NCI-H345 treated with DMSO at 0.1 percent for 48 hours (cell line): ENCODE measurements around the gene FBLIM1.

Source experiments
- DNase-seq: peaks from one replicate; lab custom pipeline; 2025; ENCODE audit not compliant: unreplicated experiment; lab: John Stamatoyannopoulos, UW

FBLIM1 gene

DNA sequence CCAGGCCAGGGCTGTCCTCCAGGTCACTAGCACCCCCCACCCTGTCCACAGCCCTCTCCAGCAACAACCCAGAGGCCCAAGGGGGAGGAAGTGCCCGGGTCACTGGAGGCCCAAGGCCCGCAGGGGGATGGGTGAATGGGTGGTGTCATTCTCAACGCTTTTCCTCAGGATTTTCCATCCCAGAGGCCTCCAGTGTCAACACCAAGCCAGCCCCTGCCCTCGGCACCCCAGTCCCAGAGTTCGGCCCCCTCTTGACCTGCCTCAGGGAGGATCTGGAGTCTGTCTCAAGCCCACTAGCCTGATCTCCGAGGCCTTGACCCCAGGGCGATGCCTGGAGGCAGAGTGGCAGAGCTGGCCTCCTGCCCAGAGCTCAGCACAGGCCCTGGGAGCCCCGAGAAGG is 11.2 kb upstream of the FBLIM1 start:
- no peak for DNase-seq

GRCh38 chr1:15748264-15748663 is 10.3 kb upstream of the FBLIM1 start:
- DNase-seq: no peak

DNA sequence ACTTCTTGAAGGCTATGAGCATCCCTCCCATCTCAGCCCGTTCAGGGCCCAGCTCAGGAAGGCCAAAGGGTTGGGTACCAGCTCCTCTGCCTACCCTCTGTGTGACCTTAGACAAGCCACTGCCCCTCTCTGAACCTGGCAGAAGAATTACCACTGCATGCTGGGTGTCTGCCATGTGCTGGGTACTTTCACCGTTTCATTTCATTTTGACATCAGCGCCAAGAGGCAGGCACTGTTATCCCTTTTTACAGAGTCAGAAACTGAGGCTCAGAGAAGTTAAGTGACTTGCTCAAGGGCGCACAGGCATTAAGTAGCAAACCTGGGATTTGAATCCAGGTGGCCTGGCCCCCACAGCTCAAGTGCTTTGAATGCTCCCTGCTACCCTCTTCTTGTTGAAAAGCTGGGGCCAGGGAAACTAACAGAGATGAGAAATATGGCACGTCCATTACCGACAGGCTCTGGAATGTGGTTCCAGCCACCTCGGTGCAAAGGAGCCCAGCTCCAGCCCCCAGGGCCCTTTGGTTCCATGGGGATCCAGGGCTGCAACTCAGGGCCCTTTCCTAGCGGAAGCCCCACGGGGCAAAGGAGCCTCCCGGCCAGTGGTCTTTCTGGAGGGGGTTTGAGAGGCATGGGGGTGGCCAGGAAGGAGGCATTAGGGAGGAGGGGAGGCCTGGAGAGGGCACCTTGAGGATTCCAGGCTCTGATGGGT is 9.8 kb upstream of the FBLIM1 start:
- DNase-seq: no peak

- no peak for DNase-seq
Measured at GRCh38 chr1:15749399-15750291, 8.9 kb upstream of the FBLIM1 start.

DNA sequence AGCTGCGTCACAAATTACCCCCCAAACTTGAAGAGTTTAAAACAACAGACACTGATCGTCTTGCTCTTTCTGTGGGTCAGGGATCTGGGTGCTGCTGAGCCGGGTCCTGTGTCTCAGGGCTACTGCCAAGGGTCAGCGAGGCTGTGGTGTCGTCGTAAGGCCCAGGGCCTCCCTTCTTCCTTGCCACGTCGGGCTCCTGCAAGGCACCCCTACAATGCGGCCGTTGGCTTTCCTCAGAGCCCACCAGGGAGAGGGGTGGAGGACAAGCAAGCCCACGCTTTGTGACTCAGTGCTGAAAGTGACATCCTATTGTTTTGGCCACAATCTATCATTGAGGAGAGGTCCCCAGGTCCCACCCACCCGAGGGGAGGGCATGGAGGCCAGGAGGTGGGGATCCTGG is 7.7 kb upstream of the FBLIM1 start:
- DNase-seq: no peak

DNA sequence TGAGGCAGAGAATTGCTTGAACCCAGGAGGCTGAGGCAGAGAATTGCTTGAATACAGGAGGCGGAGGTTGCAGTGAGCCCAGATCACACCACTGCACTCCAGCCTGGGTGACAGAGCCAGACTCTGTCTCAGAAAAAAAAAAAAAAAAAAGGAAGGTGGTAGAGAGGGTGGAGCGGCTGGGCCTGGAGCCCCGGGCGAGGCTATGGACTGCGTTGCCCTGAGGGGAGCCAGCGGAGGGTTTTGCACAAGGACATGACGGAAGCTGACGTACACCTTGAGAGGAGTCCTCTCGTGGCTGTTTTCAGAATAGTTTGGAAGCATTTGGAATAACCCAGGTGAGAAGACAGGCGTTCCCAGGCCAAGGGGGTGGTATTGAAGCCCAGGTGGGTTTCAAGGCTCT is 6.9 kb upstream of the FBLIM1 start:
- DNase-seq: no peak

- no peak for DNase-seq
Measured at GRCh38 chr1:15753776-15754175, 4.8 kb upstream of the FBLIM1 start.

- no peak for DNase-seq
Measured at GRCh38 chr1:15755021-15755645, 3.5 kb upstream of the FBLIM1 start.

DNA sequence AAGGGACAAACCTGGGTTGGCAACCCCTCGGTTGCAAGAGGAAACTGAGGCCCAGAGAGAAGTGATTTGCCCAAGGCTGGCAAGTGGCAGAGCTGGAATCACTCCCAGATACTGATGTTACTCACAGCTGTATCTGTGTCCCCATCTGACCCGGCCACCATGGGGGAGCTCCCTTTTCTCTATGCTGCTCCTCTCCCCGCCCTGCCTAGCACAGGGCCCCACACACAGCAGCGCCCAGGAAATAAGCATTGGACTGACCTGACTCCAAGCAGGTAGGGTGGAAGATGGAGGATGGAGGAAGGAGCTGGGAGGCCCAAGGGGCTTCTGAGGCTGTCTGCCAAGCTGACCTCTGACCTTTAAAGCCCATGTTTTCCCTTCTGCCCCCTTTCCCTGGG is 3.0 kb upstream of the FBLIM1 start:
- no peak for DNase-seq

- DNase-seq: no peak
Measured at GRCh38 chr1:15756143-15757015, 2.2 kb upstream of the FBLIM1 start.

DNA sequence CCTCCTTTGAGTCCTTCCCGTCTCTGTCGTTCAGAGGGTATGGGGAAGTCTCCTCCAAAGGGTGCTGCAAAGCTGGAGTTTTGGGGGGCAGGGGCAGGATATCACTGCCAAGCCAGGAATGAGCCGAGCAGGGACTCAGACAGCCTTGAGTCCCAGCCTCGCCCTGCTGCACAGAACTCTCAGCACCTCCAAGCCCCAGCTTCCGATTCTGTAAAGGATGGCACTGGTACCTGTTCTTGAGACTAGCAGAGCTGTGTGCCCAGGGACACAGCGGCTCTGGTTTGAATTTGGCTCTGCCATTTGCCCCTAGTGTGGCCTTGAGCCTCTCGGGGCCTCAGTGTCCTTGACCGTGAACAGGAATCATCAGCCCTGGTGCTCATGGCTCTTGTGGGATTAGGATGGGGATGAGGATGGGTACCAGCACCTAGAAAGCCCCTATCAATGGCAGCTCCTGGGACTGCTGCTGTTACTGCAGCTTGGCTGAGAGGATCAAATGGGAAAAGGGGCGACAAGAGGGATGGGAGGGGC is 1.5 kb upstream of the FBLIM1 start:
- DNase-seq: no peak

DNA sequence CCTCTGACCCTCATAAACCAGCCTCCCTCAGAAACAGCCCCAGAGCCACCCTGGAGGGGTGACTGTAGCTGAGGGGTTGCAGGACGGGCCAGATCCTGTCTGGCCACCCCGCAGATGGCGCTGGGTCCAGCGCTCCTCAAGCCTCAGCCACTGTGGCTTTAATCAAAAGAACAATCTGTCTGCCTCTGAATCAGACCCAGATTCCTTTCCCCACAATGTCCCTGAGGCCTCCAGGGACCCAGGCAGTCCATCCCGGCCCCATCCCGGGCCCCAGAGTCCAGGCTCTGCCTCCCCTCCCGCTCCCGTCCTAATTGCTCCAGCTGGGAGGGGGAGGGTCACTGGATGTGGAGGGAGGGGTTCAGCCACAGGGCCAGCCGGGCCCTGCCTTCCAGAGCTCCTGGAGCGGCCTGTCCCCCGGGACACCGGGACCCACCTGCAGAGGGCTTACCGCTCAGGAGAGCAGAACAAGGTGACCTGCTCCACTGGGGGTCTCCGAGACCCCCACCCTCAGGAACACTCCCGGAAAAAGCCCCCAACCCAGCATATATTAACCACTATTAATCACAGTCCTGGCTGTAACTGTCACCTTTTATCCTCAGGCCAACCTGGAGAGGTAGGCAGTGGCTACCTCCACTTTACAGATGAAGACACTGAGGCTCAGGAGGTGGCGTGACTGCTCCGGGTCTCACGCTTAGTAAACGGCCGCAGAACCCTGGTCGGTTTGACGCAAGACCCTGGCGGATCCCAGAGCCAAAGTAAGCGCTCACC is 836 bp upstream of the FBLIM1 start:
- DNase-seq: no peak

DNA sequence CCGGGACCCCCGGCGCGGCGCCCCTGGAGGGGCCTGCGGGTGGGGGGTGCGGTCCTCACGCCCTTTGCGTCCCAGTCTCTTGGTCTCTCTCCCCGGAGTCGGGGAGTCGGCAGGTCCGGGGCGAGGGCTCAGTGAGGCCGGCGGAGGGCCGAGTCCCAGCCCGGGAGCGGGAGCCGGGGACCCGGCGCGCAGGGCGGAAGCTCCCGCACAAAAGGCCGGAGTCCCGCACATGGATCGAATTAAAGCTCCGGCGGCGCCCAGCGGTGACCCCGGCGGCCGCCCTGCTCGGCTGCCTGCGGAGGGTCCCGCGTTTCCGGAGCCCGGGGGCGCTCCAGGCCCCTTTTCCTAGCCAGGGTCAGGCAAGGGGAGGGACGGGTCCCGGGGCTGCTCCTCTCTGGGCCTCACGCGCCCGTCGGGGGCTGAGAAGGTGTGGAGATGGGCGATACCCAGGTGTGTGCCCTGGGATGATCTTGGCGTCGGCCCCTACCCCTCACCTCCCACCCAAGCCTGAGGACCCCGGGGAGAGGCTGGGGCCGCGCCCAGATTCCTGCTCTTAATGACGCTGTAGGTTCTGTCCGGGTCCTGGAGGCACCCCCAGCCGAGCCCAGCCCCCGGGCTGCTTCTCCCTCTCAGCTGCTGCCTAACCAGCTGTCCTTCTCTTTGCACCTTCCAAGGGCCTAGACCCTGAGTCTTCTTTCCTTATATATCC is 512 bp downstream of the FBLIM1 start:
- DNase-seq: no peak

GRCh38 chr1:15760520-15761211 is 2.1 kb downstream of the FBLIM1 start:
- DNase-seq: no peak

DNA sequence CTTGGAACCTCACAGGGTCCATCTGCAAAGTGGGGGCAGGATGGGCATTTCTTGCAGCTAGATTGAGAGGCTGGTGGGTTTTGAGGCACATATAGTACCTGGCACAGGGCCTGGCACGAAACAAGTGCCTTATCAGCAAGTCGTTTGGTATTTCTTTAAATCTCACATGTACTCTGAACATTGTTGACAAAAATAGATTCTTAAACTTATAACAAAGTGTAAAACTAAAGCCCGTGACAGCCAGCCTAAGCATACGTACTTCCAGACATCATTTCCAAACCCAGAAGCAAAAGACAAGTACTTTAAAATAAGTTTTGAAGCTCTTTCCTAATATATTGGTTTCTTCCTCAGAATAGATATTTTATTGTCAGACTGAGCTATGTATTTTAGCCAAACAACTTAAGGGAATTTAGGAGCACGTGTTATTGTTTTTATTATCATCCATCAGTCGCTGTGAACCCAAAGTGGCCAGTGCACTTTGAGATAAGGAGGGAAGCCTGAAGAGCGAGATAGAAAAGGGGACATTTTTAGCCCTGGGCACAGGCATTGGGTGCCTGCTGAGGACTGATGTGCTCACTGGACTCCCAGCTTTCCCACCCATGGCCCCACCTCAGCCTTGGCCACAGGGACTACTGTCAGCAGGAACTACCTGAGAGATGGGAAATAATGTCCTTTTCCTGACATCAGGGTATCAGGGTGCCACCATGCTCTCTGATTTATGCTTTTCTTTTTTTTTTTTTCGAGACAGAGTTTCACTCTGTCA is 3.0 kb downstream of the FBLIM1 start:
- DNase-seq: no peak

DNA sequence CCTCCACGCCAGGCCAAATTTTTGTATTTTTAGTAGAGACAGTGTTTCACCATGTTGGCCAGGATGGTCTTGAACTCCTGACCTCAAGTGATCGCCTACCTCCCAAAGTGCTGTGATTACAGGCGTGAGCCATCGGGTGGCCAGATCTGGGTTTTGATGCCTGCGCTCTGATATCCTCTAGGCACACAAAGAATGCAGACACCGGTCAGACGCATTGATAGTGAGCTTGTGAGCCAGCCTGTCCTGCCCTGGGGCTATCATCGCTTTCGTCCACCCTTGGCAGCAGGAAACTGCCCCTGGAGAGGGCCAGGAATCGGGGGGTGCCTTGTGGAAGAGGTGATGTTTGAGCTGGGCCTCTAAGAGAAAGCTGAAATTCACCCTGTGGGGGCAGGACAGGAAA is 4.0 kb downstream of the FBLIM1 start:
- no peak for DNase-seq

DNA sequence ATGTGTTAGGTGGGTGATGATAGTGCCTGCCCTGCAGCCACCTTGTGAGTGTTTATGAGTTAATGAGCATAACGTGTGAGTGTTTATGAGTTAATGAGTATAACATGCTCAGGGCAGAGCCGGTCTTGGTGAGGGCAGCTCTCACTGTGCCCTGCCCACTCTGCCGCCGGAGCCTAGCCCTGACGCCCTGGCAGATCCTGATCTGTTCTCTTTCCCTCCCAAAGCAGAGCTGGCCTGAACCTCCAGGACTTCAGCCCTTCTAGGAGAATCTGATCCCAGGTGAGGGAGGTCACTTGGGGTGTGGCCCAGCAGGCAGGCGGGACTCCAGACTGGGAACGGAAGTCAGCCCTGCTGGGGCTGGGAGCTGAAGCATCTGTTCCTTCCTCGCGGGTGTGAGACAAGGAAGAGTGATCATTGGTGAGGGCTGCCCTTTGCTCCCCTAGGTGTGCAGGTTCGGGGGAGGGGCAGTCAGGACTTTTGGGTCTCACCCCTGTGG is 5.7 kb downstream of the FBLIM1 start:
- DNase-seq: no peak

DNA sequence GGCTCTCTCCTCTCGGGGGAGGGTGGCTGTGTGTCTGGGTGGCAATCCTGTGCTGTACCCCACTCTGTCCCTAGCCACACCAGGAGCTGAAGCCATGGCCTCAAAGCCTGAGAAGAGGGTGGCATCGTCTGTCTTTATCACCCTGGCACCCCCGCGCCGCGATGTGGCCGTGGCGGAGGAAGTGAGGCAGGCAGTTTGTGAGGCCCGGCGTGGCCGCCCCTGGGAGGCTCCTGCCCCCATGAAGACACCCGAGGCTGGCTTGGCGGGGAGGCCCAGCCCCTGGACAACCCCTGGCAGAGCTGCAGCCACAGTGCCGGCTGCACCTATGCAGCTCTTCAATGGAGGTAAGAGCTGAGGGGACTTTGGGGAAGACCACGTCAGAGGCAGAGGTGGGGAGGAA is 6.3 kb downstream of the FBLIM1 start:
- DNase-seq: no peak
